SK-MEL-5 (cell line): ENCODE data around the gene DRAP1. TPM values are rescaled to one million over a fixed set of nuclear protein-coding genes. Genes with fewer than 3 reads are reported as not detected.

Source experiments
- DNase-seq: peaks from one replicate; pipeline ENCODE4 v3.0.0-alpha.2; 2016; ENCODE audit warnings: low read depth, low spot score
- in situ Hi-C: cut with HindIII; loops from 2 replicates; pipeline ENCODE4 v1.10.0; 2016; ENCODE audit warnings: low sequenced_read_pairs, high pct_unique_total_duplicates, low pct_unique_long_range_greater_than_20kb
- total RNA-seq: library from RNA; depleted of rRNA; stranded (reverse); fragments of >200 nt; shearing (Covaris generic); gene quantifications from 2 replicates; pipeline ENCODE4 v1.2.3, GENCODE V29; 2014

The DRAP1 gene
- total RNA-seq, 1 experiment from 2014 or later, result 66.5 TPM

GRCh38 chr11:65918211-65919140 lies 750 bp upstream of the DRAP1 start, which contains the start of gene C11orf68:
TSS of gene C11orf68 (minus strand) at chr11:65919062. CDS start at chr11:65919031, 31 bp downstream.
- DNase-seq, result no peak
- in situ Hi-C loops, result no loop called here

GRCh38 chr11:65919573-65920371 lies 546 bp downstream of the DRAP1 start:
- in situ Hi-C loops, result no loop called here
- no peak for DNase-seq

GRCh38 chr11:65920372-65920802 lies 1.2 kb downstream of the DRAP1 start:
- in situ Hi-C loops, result no loop called here
- DNase-seq, result no peak

- in situ Hi-C loops, result no loop called here
- DNase-seq, result no peak
Measured at GRCh38 chr11:65921033-65921555, 1.9 kb downstream of the DRAP1 start.

- no peak for DNase-seq
- in situ Hi-C loops, result no loop called here
Measured at GRCh38 chr11:65921876-65922275, 2.6 kb downstream of the DRAP1 start.

- in situ Hi-C loops, result no loop called here
- no peak for DNase-seq
Measured at GRCh38 chr11:65922565-65922964, 3.3 kb downstream of the DRAP1 start.

- no peak for DNase-seq
- in situ Hi-C loops, result no loop called here
Measured at GRCh38 chr11:65925397-65925796, 6.2 kb downstream of the DRAP1 start.

GRCh38 chr11:65927904-65928397 lies 8.7 kb downstream of the DRAP1 start:
- DNase-seq, result no peak
- in situ Hi-C loops, result no loop called here

GRCh38 chr11:65928667-65929066 lies 9.4 kb downstream of the DRAP1 start:
- in situ Hi-C loops, result no loop called here
- no peak for DNase-seq

GRCh38 chr11:65931773-65932557 lies 12.7 kb downstream of the DRAP1 start:
- in situ Hi-C loops, result no loop called here
- DNase-seq, result no peak

- DNase-seq, result peak; percentile 32
- in situ Hi-C loops, result no loop called here
Measured at GRCh38 chr11:65932558-65932919, 13.3 kb downstream of the DRAP1 start.

GRCh38 chr11:65934014-65934413 lies 14.8 kb downstream of the DRAP1 start:
- in situ Hi-C loops, result no loop called here

GRCh38 chr11:65937766-65938165 lies 18.5 kb downstream of the DRAP1 start:
- DNase-seq, result no peak
- in situ Hi-C loops, result no loop called here

More at GRCh38 chr11:65934014-65934413, 14.8 kb downstream of the DRAP1 start:
- DNase-seq, result no peak

- no peak for DNase-seq
- in situ Hi-C loops, result no loop called here
Measured at GRCh38 chr11:65941720-65942310, 22.6 kb downstream of the DRAP1 start.

- DNase-seq, result no peak
- in situ Hi-C loops, result no loop called here
Measured at GRCh38 chr11:65942531-65942930, 23.3 kb downstream of the DRAP1 start.

GRCh38 chr11:65944191-65944590 lies 25.0 kb downstream of the DRAP1 start:
- DNase-seq, result no peak
- in situ Hi-C loops, result no loop called here

- DNase-seq, result no peak
- in situ Hi-C loops, result no loop called here
Measured at GRCh38 chr11:65944767-65945166, 25.5 kb downstream of the DRAP1 start.
